Activated T-cell treated with anti-CD3 and anti-CD28 coated beads, Interleukin-2, amount 50 U/mL, for 4 hours (primary cell): ENCODE results near the gene FERMT1. TPM values are rescaled to one million over a fixed set of nuclear protein-coding genes. Genes with fewer than 3 reads are reported as not detected.
"Not testable (repeated sequence)": the region's sequence is repeated elsewhere in the genome, so short reads cannot be mapped to it uniquely, and the experiment has no call there.

Experiments used
- ATAC-seq, 2 donors: fragments of 200-7000 bp; cut with Tn5 transposase; one replicate each; pipeline ENCODE4 v1.10.0; 2021
- DNase-seq: peaks from one replicate; pipeline ENCODE4 v3.0.0-alpha.2; 2020
- H3K27me3 Mint-ChIP-seq: one replicate; pipeline ENCODE4 v1.8.0; 2021; ENCODE audit warnings: low read depth, mixed read lengths
- H3K36me3 Mint-ChIP-seq: one replicate; pipeline ENCODE4 v1.8.0; 2022; ENCODE audit warnings: mixed read lengths; ENCODE audit not compliant: insufficient read depth
- H3K4me1 Mint-ChIP-seq: one replicate; pipeline ENCODE4 v1.8.0; 2021; ENCODE audit warnings: low read depth, mixed read lengths
- H3K4me3 Mint-ChIP-seq: one replicate; pipeline ENCODE4 v1.8.0; 2021; ENCODE audit warnings: mild to moderate bottlenecking, moderate library complexity, mixed read lengths
- H3K9me3 Mint-ChIP-seq: one replicate; pipeline ENCODE4 v1.8.0; 2021; ENCODE audit warnings: mixed read lengths
- total RNA-seq, 3 donors: library from RNA; stranded (reverse); gene quantifications; one replicate each; pipeline ENCODE4 v1.2.1, GENCODE V29; 2021

The FERMT1 gene
- total RNA-seq, 3 donors from 2014 or later: 0.08 to 0.51 (median 0.27) TPM

- H3K27me3 Mint-ChIP-seq, H3K4me3 Mint-ChIP-seq, ATAC-seq, DNase-seq, H3K9me3 Mint-ChIP-seq: not testable (repeated sequence)
- H3K4me1 Mint-ChIP-seq: peaks cover 18% of the 10 kb centered on the region
- peaks cover 35% of the 10 kb centered on the region for H3K36me3 Mint-ChIP-seq
Observed at GRCh38 chr20:6032907-6033306, 89.9 kb downstream of the FERMT1 start.

GRCh38 chr20:6030453-6031080 is 92.3 kb downstream of the FERMT1 start:
- no peak overlapping the region for H3K4me3 Mint-ChIP-seq
- no peak for ATAC-seq
- DNase-seq: no peak
- peaks cover 35% of the 10 kb centered on the region for H3K36me3 Mint-ChIP-seq
- H3K27me3 Mint-ChIP-seq: no peaks in the 10 kb centered on the region
- H3K4me1 Mint-ChIP-seq: peaks cover 27% of the 10 kb centered on the region
- H3K9me3 Mint-ChIP-seq: no peaks in the 10 kb centered on the region

GRCh38 chr20:6029538-6029937 is 93.3 kb downstream of the FERMT1 start:
- no peaks in the 10 kb centered on the region for H3K9me3 Mint-ChIP-seq
- H3K36me3 Mint-ChIP-seq: peaks cover 40% of the 10 kb centered on the region
- DNase-seq (no peak), ATAC-seq (no peak)
- H3K4me3 Mint-ChIP-seq: no peak overlapping the region
- H3K4me1 Mint-ChIP-seq: peaks cover 29% of the 10 kb centered on the region
- H3K27me3 Mint-ChIP-seq: no peaks in the 10 kb centered on the region

DNA sequence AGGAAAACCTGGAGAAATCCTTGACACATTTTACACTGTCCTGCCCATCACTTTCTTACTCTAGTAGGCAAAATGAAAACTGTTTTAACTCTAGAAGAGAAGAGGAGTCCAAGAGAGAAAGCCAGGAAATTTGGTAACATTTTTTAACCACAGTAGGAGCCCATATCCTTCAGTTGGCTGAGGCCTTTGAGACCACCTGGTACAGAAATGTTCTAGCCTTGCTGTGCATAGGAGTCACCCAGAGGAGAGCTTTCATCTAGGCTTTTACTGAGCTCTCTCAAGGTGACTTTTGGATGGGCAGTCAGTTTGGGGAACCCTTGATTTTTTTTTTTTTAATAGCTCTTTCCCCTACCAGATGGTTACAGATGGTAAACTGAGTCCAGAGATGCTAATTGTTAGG is 94.0 kb downstream of the FERMT1 start:
- peaks cover 40% of the 10 kb centered on the region for H3K36me3 Mint-ChIP-seq
- peaks cover 29% of the 10 kb centered on the region for H3K4me1 Mint-ChIP-seq
- H3K27me3 Mint-ChIP-seq: no peaks in the 10 kb centered on the region
- DNase-seq (no peak), ATAC-seq (no peak)
- no peak overlapping the region for H3K4me3 Mint-ChIP-seq
- H3K9me3 Mint-ChIP-seq: no peaks in the 10 kb centered on the region

GRCh38 chr20:6026051-6026450 is 96.8 kb downstream of the FERMT1 start:
- peaks cover 28% of the 10 kb centered on the region for H3K4me1 Mint-ChIP-seq
- no peaks in the 10 kb centered on the region for H3K27me3 Mint-ChIP-seq
- H3K4me3 Mint-ChIP-seq: no peak overlapping the region
- H3K9me3 Mint-ChIP-seq: no peaks in the 10 kb centered on the region
- ATAC-seq (peak in 1 of 2 donors; percentile 50), DNase-seq (no peak)
- peaks cover 43% of the 10 kb centered on the region for H3K36me3 Mint-ChIP-seq

Other genes starting within 250 kb of the FERMT1 start
- under 1 TPM in 2 of 3 donors, not detected in 1; 0.08 to 0.20 TPM for gene CHGB, start 211.5 kb downstream of the FERMT1 start, total RNA-seq
- gene TRMT6, start 172.5 kb downstream of the FERMT1 start, total RNA-seq: 10 to 100 TPM; 45.3 to 47.5 (median 45.8) TPM
- gene MCM8, start 172.4 kb downstream of the FERMT1 start, total RNA-seq: 10 to 100 TPM; 19.7 to 27.3 (median 20.1) TPM
- 10 to 100 TPM; 61.1 to 72.6 (median 66.1) TPM for gene CRLS1, start 116.9 kb downstream of the FERMT1 start, total RNA-seq
- under 1 TPM in 2 of 3 donors, not detected in 1; 0.08 to 0.11 TPM for gene LRRN4, start 69.0 kb downstream of the FERMT1 start, total RNA-seq